Stimulated activated CD8-positive, alpha-beta memory T cell treated with anti-CD3 and anti-CD28 coated beads, Interleukin-15, amount 100 ng/mL, for 1 hour (primary cell): ENCODE data around the gene TCTN1.
A peak's percentile ranks its signal among the peaks of the same experiment; 100 is the strongest.

Experiments
- DNase-seq: peaks from one replicate; pipeline ENCODE4 v3.0.0-alpha.2; 2020; ENCODE audit warnings: low read depth

The TCTN1 gene

GRCh38 chr12:110680032-110680431, 66.1 kb downstream of the TCTN1 start:
- no peak for DNase-seq

- no peak for DNase-seq
Measured at GRCh38 chr12:110683888-110684287, 70.0 kb downstream of the TCTN1 start.

GRCh38 chr12:110684312-110684836, 70.4 kb downstream of the TCTN1 start:
- no peak for DNase-seq

GRCh38 chr12:110686294-110686903, 72.5 kb downstream of the TCTN1 start:
- no peak for DNase-seq

GRCh38 chr12:110687396-110688169, 73.7 kb downstream of the TCTN1 start:
- no peak for DNase-seq

GRCh38 chr12:110688446-110689280, 74.7 kb downstream of the TCTN1 start, which contains the start of gene HVCN1:
Gene HVCN1, minus strand, starts transcription at chr12:110689115. Its CDS starts 5,870 bp downstream, at chr12:110683245.
- peak; percentile 11 for DNase-seq

GRCh38 chr12:110689281-110690126, 75.6 kb downstream of the TCTN1 start:
- DNase-seq, result peak; percentile 12

- no peak for DNase-seq
Measured at GRCh38 chr12:110690127-110690430, 76.2 kb downstream of the TCTN1 start.

GRCh38 chr12:110693731-110694130, 79.8 kb downstream of the TCTN1 start:
- DNase-seq, result no peak

- no peak for DNase-seq
Measured at GRCh38 chr12:110694330-110694901, 80.5 kb downstream of the TCTN1 start.

- DNase-seq, result no peak
Measured at GRCh38 chr12:110696283-110696682, 82.4 kb downstream of the TCTN1 start.

- no peak for DNase-seq
Measured at GRCh38 chr12:110697236-110697635, 83.3 kb downstream of the TCTN1 start.

- peak; percentile 37 for DNase-seq
Measured at GRCh38 chr12:110698171-110698902, 84.4 kb downstream of the TCTN1 start.
